GM13977 (cell line): Measurements from ENCODE around the gene HSP90AB1.

ENCODE experiments used
- DNase-seq: peaks from one replicate; pipeline ENCODE4 v3.0.0; 2012; ENCODE audit warnings: low spot score
- in situ Hi-C: fragments of 300-500 bp; cut with MboI; formaldehyde crosslinking; loops from one replicate; pipeline ENCODE4 v1.12.0; 2022; ENCODE audit warnings: low sequenced_read_pairs, low pct_unique_long_range_greater_than_20kb, mixed read lengths, inconsistent platforms; ENCODE audit not compliant: unreplicated experiment
- TF ChIP-seq, protein P1 (sequence below): IDR thresholded peaks from 2 replicates; pipeline ENCODE4 v1.5.1; 2012; ENCODE audit warnings: mild to moderate bottlenecking, control low read depth; ENCODE audit not compliant: insufficient read depth; ENCODE audit errors: extremely low read depth, missing control alignments

HSP90AB1 gene

DNA sequence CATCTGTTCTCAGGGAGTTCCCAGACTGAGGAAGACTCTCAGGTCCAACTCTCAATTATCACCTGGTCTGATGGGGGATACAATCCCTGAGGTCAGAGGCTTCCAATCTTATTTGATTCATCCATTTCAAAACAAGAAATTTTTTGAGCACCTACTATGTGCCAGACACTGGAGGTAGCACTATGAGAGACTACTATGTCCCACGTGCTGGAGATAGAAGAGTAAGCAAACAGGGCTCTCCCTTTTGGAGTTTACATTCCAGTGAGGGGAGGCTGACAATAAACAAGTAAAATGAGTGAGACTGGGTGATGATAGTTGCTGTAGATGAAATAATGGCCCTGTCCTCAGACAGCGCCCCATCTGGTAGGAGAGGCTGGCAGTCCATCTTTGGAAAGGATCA lies 39.8 kb downstream of the HSP90AB1 start:
- in situ Hi-C loops = no loop called here
- no peak for DNase-seq
- TF ChIP-seq, protein P1, sequence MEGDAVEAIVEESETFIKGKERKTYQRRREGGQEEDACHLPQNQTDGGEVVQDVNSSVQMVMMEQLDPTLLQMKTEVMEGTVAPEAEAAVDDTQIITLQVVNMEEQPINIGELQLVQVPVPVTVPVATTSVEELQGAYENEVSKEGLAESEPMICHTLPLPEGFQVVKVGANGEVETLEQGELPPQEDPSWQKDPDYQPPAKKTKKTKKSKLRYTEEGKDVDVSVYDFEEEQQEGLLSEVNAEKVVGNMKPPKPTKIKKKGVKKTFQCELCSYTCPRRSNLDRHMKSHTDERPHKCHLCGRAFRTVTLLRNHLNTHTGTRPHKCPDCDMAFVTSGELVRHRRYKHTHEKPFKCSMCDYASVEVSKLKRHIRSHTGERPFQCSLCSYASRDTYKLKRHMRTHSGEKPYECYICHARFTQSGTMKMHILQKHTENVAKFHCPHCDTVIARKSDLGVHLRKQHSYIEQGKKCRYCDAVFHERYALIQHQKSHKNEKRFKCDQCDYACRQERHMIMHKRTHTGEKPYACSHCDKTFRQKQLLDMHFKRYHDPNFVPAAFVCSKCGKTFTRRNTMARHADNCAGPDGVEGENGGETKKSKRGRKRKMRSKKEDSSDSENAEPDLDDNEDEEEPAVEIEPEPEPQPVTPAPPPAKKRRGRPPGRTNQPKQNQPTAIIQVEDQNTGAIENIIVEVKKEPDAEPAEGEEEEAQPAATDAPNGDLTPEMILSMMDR = no peak

DNA sequence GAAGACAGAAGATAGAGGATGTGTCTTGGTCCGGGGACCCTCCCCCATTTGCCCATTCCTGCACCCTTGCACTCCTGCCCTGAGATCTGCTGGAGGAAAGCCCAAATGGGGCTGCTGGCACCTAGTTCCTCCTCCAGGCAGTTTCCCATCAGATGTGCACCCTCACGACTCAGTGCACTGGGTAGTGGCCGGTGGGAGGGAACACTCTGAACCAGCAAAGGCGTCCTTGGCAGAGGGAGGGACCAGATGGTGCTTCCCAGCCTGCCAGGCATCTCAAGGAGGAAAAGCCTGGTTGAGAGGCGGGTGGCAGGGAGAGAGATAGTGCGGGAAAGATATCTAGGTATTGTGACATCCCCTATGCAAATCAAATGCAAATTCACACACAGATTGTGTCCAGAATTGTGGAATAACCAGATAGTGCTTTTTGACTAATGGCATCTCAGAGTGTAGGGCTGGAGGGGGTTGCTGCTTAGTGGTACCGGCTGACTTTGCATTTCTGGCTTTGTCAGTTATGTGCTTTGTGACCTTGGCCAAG lies 42.9 kb downstream of the HSP90AB1 start:
- no peak for DNase-seq
- in situ Hi-C loops = no loop called here
- TF ChIP-seq, protein P1 = no peak

- DNase-seq = no peak
- TF ChIP-seq, protein P1 = no peak
- in situ Hi-C loops = no loop called here
These were observed 44.9 kb downstream of the HSP90AB1 start for GRCh38 chr6:44291841-44292240.

- TF ChIP-seq, protein P1 = no peak
- in situ Hi-C loops = no loop called here
- no peak for DNase-seq
These were observed 45.9 kb downstream of the HSP90AB1 start for GRCh38 chr6:44292661-44293365.

GRCh38 chr6:44294832-44295791 lies 48.2 kb downstream of the HSP90AB1 start:
- TF ChIP-seq, protein P1 = no peak
- in situ Hi-C loops = no loop called here
- DNase-seq = no peak

DNA sequence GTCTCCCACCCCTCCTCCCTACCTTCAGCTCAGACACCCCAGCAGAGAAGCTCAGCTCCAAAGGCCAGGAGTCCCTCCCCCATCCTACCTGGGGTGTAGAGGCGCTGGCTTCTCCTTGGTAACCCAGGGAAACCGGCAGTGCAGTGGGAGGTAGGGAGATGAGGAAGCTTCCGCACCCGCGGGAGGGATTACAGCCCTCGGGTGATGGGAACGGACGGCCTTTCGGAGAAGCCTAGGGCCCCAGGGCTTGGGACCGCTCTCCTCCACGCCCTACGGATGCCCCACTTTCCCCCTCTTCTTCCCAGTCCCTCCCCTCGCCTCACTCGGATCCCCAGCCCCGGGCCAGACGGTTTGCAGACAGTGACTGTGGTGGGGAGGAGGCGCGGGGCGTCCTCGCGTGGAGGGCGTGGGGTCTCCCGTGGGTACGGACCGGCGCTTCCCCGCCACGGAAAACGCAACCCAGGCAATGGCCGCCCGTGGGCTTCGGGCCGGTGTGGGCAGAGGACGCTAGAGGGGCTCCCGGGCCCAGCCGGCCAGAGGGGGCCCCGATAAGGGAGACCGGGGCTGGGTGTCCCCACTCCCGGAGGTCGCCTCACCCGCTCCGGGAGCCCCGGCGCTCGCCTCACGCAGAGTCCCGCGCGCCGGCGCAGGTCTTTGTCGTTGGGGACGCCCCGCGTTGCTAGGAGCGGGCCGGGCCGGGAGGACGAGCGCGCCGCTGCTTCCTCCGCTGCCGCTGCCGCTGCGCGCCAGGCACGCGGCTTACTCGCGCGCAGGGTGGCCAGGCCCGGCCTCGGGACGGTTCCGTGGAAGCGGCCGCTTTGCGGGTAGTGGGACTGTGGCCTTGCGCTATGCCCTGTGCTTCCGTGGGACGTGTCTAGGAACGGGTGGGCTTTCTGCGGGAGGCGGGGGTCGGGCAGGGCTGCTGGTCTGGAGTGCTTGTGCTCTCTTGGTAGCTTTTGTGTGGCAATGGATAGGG lies 50.5 kb downstream of the HSP90AB1 start:
- peak; percentile 67 for DNase-seq
- in situ Hi-C loops = no loop called here
- TF ChIP-seq, protein P1 = no peak
